Panc1 (cell line): ENCODE data around the gene SAXO2.

Experiments used
- POLR2AphosphoS5 ChIP-seq: IDR thresholded peaks from 2 replicates; pipeline ENCODE4 v1.6.1; 2012; ENCODE audit warnings: mild to moderate bottlenecking, low read depth, low read length, moderate library complexity
- SIN3A ChIP-seq: IDR thresholded peaks from 2 replicates; pipeline ENCODE4 v1.6.1; 2012; ENCODE audit warnings: low read depth, mild to moderate bottlenecking, low read length, moderate library complexity, borderline replicate concordance; ENCODE audit not compliant: insufficient read depth
- TF ChIP-seq, protein P1 (sequence below): fragments of 450-650 bp; IDR thresholded peaks from 2 replicates; pipeline ENCODE4 v1.5.1; 2017; ENCODE audit warnings: mild to moderate bottlenecking

DNA sequence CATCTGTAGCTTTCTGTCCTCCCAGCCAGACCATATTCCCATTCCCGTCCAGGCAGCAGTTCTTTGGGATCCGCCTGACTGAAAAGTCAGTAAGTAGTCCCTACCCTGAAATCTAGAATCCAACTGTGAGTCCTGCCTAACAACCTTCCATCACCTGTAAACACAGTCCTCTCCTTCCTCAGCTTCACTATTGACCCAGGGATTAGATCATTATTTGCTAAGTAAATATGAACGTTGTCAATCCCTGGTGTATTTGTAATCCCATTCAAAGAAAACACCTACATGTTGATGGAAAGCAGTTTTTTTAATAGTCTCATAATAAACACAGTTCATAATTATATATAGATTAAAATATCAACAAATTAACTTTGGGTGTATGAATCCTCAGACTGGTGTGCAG lies 732 bp downstream of the SAXO2 start:
- TF ChIP-seq, protein P1, sequence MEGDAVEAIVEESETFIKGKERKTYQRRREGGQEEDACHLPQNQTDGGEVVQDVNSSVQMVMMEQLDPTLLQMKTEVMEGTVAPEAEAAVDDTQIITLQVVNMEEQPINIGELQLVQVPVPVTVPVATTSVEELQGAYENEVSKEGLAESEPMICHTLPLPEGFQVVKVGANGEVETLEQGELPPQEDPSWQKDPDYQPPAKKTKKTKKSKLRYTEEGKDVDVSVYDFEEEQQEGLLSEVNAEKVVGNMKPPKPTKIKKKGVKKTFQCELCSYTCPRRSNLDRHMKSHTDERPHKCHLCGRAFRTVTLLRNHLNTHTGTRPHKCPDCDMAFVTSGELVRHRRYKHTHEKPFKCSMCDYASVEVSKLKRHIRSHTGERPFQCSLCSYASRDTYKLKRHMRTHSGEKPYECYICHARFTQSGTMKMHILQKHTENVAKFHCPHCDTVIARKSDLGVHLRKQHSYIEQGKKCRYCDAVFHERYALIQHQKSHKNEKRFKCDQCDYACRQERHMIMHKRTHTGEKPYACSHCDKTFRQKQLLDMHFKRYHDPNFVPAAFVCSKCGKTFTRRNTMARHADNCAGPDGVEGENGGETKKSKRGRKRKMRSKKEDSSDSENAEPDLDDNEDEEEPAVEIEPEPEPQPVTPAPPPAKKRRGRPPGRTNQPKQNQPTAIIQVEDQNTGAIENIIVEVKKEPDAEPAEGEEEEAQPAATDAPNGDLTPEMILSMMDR: no peak
- TF ChIP-seq POLR2AphosphoS5 (no peak), SIN3A (no peak)
